ENCODE measurements around the gene FMNL2. TPM values are rescaled to one million over a fixed set of nuclear protein-coding genes. Genes with fewer than 3 reads are reported as not detected.

The FMNL2 gene
- total and polyA plus RNA-seq, 4 donors, result 18.8 to 81.4 (median 38.4) TPM

DNA sequence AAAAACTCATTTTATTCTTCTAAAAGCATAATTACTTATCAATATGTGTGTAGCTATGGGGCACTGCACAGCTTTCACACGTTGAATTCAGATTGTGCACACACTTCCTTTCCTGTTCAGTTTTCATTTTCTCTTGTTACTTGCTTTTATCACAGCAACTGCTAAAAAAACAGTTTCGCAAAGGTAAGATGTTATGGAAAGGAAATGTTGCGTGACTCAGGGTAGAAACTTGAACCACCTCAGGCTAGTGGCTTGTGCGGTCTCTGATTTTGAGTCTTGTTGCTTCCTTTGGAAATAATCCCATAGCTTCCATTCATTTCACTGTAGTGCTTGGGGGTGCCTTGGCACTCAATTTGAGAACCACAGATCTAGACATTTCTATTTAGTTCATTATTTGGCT lies 171.9 kb downstream of the FMNL2 start:
- H3K4me1 ChIP-seq (ENCODE audit: control insufficient read depth in 5 of 5, insufficient read depth in 5 of 5, low read length in 5 of 5), result peaks cover 0 to 11% (median 8%) of the 10 kb centered on the region in 5 donors
- H3K36me3 ChIP-seq (ENCODE audit: control insufficient read depth in 4 of 4, insufficient read depth in 4 of 4, low read length in 4 of 4), result no peaks in the 10 kb centered on the region
- no peak overlapping the region for H3K9ac ChIP-seq (ENCODE audit: insufficient read depth in 1 of 2, low read length in 2 of 2)
- TF ChIP-seq, protein P1, sequence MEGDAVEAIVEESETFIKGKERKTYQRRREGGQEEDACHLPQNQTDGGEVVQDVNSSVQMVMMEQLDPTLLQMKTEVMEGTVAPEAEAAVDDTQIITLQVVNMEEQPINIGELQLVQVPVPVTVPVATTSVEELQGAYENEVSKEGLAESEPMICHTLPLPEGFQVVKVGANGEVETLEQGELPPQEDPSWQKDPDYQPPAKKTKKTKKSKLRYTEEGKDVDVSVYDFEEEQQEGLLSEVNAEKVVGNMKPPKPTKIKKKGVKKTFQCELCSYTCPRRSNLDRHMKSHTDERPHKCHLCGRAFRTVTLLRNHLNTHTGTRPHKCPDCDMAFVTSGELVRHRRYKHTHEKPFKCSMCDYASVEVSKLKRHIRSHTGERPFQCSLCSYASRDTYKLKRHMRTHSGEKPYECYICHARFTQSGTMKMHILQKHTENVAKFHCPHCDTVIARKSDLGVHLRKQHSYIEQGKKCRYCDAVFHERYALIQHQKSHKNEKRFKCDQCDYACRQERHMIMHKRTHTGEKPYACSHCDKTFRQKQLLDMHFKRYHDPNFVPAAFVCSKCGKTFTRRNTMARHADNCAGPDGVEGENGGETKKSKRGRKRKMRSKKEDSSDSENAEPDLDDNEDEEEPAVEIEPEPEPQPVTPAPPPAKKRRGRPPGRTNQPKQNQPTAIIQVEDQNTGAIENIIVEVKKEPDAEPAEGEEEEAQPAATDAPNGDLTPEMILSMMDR (IDR thresholded peaks at IDR 0.05; ENCODE audit: control extremely low read depth, extremely low read depth), result no peak
- H3K27me3 ChIP-seq (ENCODE audit: control insufficient read depth in 3 of 3, insufficient read depth in 3 of 3, low read length in 2 of 3), result no peaks in the 10 kb centered on the region
- DNase-seq (no peak), ATAC-seq (ENCODE audit: insufficient read depth, low FRiP score) (no peak)
- no peak overlapping the region for H3K27ac ChIP-seq (ENCODE audit: low read depth in 1 of 2, low read length in 1 of 2)
- H3K4me3 ChIP-seq, result no peak overlapping the region
- H3K9me3 ChIP-seq (ENCODE audit: control insufficient read depth in 4 of 4, insufficient read depth in 3 of 4, low read length in 3 of 4), result no peaks in the 10 kb centered on the region
- 79 to 80% methylated on average over 4 of the region's 4 CpGs for WGBS, 2 donors

DNA sequence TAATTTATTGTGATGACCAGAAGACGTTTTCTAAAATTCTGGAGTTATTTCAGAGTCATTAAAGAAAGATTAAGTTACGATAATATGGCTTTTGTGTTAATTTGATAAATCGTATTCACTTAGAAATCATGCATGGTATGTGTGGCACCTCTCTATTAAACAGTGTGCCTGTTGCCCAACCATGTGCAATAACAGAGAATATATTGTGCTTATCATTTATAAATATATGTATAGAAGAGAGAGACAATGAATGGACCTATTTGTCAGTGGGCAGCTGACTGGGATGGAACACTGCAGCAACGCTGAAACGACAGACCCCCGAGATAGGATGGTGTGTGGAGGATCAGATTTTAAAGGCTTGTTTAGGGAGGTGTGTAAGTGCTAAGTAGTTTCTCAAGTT lies 172.9 kb downstream of the FMNL2 start:
- no peak for DNase-seq
- Histone ChIP-seq H3K27ac (ENCODE audit: low read depth in 1 of 2, low read length in 1 of 2) (no peak overlapping the region), H3K27me3 (ENCODE audit: control insufficient read depth in 3 of 3, insufficient read depth in 3 of 3, low read length in 2 of 3) (no peaks in the 10 kb centered on the region), H3K9me3 (ENCODE audit: control insufficient read depth in 4 of 4, insufficient read depth in 3 of 4, low read length in 3 of 4) (no peaks in the 10 kb centered on the region), H3K4me1 (ENCODE audit: control insufficient read depth in 5 of 5, insufficient read depth in 5 of 5, low read length in 5 of 5) (peaks cover 0 to 11% (median 6%) of the 10 kb centered on the region in 5 donors), H3K4me3 (no peak overlapping the region), H3K9ac (ENCODE audit: insufficient read depth in 1 of 2, low read length in 2 of 2) (no peak overlapping the region), H3K36me3 (ENCODE audit: control insufficient read depth in 4 of 4, insufficient read depth in 4 of 4, low read length in 4 of 4) (no peaks in the 10 kb centered on the region)
- no peak for ATAC-seq (ENCODE audit: insufficient read depth, low FRiP score)
- TF ChIP-seq, protein P1 (IDR thresholded peaks at IDR 0.05; ENCODE audit: control extremely low read depth, extremely low read depth), result no peak
- WGBS, 2 donors, result 88 to 94% methylated on average over 6 of the region's 6 CpGs

DNA sequence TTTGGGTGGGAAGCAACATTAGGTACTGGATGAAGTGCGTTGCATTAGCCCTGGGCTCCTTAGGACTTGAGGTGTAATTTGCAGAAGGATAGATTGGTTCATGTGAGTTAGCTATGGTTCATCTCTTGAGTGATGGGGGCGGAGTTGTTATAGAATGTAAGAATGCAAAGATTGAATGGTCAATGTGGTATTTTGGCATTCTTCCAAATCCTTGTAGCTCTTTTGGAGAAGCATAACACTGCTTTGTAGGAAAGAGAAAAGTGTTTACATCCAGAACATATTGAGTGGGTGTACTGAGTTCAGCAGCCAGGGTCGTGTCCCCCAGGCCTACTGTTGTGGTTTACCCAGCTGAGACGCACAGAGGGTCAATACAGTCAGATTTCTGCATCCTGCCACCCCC lies 173.5 kb downstream of the FMNL2 start:
- Histone ChIP-seq H3K4me3 (no peak overlapping the region), H3K27ac (ENCODE audit: low read depth in 1 of 2, low read length in 1 of 2) (no peak overlapping the region), H3K4me1 (ENCODE audit: control insufficient read depth in 5 of 5, insufficient read depth in 5 of 5, low read length in 5 of 5) (peaks cover 0 to 12% (median 6%) of the 10 kb centered on the region in 5 donors), H3K9me3 (ENCODE audit: control insufficient read depth in 4 of 4, insufficient read depth in 3 of 4, low read length in 3 of 4) (no peaks in the 10 kb centered on the region), H3K9ac (ENCODE audit: insufficient read depth in 1 of 2, low read length in 2 of 2) (no peak overlapping the region), H3K36me3 (ENCODE audit: control insufficient read depth in 4 of 4, insufficient read depth in 4 of 4, low read length in 4 of 4) (no peaks in the 10 kb centered on the region), H3K27me3 (ENCODE audit: control insufficient read depth in 3 of 3, insufficient read depth in 3 of 3, low read length in 2 of 3) (no peaks in the 10 kb centered on the region)
- TF ChIP-seq, protein P1 (IDR thresholded peaks at IDR 0.05; ENCODE audit: control extremely low read depth, extremely low read depth), result no peak
- ATAC-seq (ENCODE audit: insufficient read depth, low FRiP score), result no peak
- WGBS, 2 donors, result 67 to 69% methylated on average over 4 of the region's 4 CpGs
- peak; percentile 39 to 79 (median 75) for DNase-seq
